K562 (cell line): ENCODE data around the gene VGF. TPM values are rescaled to one million over a fixed set of nuclear protein-coding genes. Genes with fewer than 3 reads are reported as not detected.

ENCODE experiments used
- EZH2 ChIP-seq: IDR thresholded peaks from 2 replicates; pipeline ENCODE4 v1.6.1; 2012; ENCODE audit warnings: low read depth, mild to moderate bottlenecking, inconsistent platforms, low read length, borderline replicate concordance
- HNRNPUL1 ChIP-seq: fragments of 200-400 bp; formaldehyde crosslinking; IDR thresholded peaks from 2 replicates; pipeline ENCODE4 v1.6.1; 2017; ENCODE audit warnings: low read length
- KDM4B ChIP-seq, 2 experiments: fragments of 450-650 bp in 1 of 2; sonication (generic) in 1 of 2; IDR thresholded peaks; 2 replicates each; pipeline ENCODE4 v1.6.1; 2016 to 2017; ENCODE audit warnings: borderline replicate concordance in 2 of 2, antibody characterized with exemption in 1 of 2, low read depth in 1 of 2, mild to moderate bottlenecking in 1 of 2
- SMARCA4 ChIP-seq: fragments of 450-650 bp; IDR thresholded peaks from 2 replicates; pipeline ENCODE4 v1.6.1; 2016
- TEAD4 ChIP-seq, 2 experiments: sonication (generic) in 1 of 2; formaldehyde crosslinking in 1 of 2; IDR thresholded peaks; 2 replicates each; pipeline versions ENCODE4 v1.6.1 to v1.8.0; 2012 to 2022; ENCODE audit warnings: borderline replicate concordance in 1 of 2, inconsistent platforms in 1 of 2, low read length in 1 of 2, mild to moderate bottlenecking in 1 of 2, missing genetic modification reagents in 1 of 2
- polyA plus RNA-seq, 8 experiments: library from polyadenylated mRNA; depleted of rRNA in 4 of 8; stranded (reverse) in 5 of 8; unstranded in 3 of 8; fragments of >200 nt; fragmentation: Nextera tagmentation in 2 of 8; fragmentation: Illumina TruSeq in 1 of 8; extraction: Ambion mirVana in 2 of 8; extraction: Trizol in 1 of 8; gene quantifications; 2 replicates each; pipeline versions ENCODE4 v1.2.1 to v1.2.3, GENCODE V29; 2011 to 2014; ENCODE audit warnings: inconsistent platforms in 1 of 8, missing spikeins in 1 of 8
- total RNA-seq, 7 experiments: library from RNA; depleted of rRNA in 6 of 7; stranded (reverse); fragments of >200 nt in 6 of 7; fragmentation: Illumina TruSeq in 2 of 7; extraction: Trizol in 2 of 7; gene quantifications; 2 replicates each; pipeline versions ENCODE4 v1.2.1 to v1.2.3, GENCODE V29; 2011 to 2021; ENCODE audit warnings: low replicate concordance in 1 of 7
- TF ChIP-seq, protein P1 (sequence below): fragments of 200-600 bp; sonication (generic); IDR thresholded peaks from one replicate; pipeline ENCODE4 v1.6.1; 2012; ENCODE audit warnings: mild to moderate bottlenecking, low read depth, low read length, inconsistent platforms
- TF ChIP-seq, protein P2 (sequence below): sonication (generic); formaldehyde crosslinking; IDR thresholded peaks from 2 replicates; pipeline ENCODE4 v1.8.0; 2023; ENCODE audit warnings: mild to moderate bottlenecking, missing genetic modification reagents
- TF ChIP-seq, protein P3 (sequence below): fragments of 250-450 bp; sonication (Bioruptor Pico); IDR thresholded peaks from 2 replicates; pipeline ENCODE4 v1.5.0; 2020; ENCODE audit warnings: mild to moderate bottlenecking, borderline replicate concordance

Gene VGF
- total and polyA plus RNA-seq, 9 of the 15 experiments (the other 6 are each of a cell fraction or from before 2014, with no cell fraction given) = 0.03 to 5.7 (median 0.34) TPM

DNA sequence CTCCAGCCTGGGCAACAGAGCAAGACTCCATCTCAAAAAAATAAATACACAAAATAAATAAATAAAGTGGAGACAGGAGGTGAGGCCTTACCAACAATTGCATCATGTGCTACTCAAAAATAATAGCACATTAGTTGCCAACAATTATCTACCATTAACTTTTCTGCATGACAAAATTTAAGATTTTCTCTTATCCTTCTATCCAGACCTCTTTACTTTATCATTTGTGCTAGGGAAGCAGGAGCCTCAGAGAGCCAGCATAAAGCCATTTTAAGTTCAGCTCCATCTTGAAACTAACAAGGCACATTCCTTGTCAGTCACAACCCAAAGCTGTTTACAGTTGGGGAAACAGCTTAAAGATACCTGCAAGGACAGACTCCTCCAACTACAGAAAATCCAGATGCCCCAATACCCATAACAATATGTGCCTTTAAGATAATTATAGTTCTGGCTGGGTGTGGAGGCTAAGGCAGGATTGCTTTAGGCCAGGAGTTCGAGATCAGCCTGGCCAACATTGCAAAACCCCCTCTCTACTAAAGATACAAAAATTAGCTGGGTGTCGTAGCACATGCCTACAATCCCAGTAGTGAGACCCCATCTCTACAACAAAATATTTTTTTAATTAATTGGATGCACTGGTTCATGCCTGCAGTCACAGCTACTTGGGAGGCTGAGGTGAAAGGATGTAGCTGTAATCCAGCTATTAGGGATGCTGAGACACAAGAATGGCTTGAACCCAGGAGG lies 13.3 kb downstream of the VGF start (continued):
- TF ChIP-seq EZH2 (no peak), TEAD4 (IDR thresholded peaks at IDR 0.05; ENCODE audit: low read length) (no peak), TEAD4 (CRISPR knock-in tag; IDR thresholded peaks at IDR 0.05; ENCODE audit: borderline replicate concordance) (no peak), SMARCA4 (no peak), HNRNPUL1 (no peak), KDM4B (IDR thresholded peaks at IDR 0.05; ENCODE audit: borderline replicate concordance in 2 of 2, low read depth in 1 of 2) (no peak)
- TF ChIP-seq, protein P1, sequence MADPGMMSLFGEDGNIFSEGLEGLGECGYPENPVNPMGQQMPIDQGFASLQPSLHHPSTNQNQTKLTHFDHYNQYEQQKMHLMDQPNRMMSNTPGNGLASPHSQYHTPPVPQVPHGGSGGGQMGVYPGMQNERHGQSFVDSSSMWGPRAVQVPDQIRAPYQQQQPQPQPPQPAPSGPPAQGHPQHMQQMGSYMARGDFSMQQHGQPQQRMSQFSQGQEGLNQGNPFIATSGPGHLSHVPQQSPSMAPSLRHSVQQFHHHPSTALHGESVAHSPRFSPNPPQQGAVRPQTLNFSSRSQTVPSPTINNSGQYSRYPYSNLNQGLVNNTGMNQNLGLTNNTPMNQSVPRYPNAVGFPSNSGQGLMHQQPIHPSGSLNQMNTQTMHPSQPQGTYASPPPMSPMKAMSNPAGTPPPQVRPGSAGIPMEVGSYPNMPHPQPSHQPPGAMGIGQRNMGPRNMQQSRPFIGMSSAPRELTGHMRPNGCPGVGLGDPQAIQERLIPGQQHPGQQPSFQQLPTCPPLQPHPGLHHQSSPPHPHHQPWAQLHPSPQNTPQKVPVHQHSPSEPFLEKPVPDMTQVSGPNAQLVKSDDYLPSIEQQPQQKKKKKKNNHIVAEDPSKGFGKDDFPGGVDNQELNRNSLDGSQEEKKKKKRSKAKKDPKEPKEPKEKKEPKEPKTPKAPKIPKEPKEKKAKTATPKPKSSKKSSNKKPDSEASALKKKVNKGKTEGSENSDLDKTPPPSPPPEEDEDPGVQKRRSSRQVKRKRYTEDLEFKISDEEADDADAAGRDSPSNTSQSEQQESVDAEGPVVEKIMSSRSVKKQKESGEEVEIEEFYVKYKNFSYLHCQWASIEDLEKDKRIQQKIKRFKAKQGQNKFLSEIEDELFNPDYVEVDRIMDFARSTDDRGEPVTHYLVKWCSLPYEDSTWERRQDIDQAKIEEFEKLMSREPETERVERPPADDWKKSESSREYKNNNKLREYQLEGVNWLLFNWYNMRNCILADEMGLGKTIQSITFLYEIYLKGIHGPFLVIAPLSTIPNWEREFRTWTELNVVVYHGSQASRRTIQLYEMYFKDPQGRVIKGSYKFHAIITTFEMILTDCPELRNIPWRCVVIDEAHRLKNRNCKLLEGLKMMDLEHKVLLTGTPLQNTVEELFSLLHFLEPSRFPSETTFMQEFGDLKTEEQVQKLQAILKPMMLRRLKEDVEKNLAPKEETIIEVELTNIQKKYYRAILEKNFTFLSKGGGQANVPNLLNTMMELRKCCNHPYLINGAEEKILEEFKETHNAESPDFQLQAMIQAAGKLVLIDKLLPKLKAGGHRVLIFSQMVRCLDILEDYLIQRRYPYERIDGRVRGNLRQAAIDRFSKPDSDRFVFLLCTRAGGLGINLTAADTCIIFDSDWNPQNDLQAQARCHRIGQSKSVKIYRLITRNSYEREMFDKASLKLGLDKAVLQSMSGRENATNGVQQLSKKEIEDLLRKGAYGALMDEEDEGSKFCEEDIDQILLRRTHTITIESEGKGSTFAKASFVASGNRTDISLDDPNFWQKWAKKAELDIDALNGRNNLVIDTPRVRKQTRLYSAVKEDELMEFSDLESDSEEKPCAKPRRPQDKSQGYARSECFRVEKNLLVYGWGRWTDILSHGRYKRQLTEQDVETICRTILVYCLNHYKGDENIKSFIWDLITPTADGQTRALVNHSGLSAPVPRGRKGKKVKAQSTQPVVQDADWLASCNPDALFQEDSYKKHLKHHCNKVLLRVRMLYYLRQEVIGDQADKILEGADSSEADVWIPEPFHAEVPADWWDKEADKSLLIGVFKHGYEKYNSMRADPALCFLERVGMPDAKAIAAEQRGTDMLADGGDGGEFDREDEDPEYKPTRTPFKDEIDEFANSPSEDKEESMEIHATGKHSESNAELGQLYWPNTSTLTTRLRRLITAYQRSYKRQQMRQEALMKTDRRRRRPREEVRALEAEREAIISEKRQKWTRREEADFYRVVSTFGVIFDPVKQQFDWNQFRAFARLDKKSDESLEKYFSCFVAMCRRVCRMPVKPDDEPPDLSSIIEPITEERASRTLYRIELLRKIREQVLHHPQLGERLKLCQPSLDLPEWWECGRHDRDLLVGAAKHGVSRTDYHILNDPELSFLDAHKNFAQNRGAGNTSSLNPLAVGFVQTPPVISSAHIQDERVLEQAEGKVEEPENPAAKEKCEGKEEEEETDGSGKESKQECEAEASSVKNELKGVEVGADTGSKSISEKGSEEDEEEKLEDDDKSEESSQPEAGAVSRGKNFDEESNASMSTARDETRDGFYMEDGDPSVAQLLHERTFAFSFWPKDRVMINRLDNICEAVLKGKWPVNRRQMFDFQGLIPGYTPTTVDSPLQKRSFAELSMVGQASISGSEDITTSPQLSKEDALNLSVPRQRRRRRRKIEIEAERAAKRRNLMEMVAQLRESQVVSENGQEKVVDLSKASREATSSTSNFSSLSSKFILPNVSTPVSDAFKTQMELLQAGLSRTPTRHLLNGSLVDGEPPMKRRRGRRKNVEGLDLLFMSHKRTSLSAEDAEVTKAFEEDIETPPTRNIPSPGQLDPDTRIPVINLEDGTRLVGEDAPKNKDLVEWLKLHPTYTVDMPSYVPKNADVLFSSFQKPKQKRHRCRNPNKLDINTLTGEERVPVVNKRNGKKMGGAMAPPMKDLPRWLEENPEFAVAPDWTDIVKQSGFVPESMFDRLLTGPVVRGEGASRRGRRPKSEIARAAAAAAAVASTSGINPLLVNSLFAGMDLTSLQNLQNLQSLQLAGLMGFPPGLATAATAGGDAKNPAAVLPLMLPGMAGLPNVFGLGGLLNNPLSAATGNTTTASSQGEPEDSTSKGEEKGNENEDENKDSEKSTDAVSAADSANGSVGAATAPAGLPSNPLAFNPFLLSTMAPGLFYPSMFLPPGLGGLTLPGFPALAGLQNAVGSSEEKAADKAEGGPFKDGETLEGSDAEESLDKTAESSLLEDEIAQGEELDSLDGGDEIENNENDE = no peak
- TF ChIP-seq, protein P2, sequence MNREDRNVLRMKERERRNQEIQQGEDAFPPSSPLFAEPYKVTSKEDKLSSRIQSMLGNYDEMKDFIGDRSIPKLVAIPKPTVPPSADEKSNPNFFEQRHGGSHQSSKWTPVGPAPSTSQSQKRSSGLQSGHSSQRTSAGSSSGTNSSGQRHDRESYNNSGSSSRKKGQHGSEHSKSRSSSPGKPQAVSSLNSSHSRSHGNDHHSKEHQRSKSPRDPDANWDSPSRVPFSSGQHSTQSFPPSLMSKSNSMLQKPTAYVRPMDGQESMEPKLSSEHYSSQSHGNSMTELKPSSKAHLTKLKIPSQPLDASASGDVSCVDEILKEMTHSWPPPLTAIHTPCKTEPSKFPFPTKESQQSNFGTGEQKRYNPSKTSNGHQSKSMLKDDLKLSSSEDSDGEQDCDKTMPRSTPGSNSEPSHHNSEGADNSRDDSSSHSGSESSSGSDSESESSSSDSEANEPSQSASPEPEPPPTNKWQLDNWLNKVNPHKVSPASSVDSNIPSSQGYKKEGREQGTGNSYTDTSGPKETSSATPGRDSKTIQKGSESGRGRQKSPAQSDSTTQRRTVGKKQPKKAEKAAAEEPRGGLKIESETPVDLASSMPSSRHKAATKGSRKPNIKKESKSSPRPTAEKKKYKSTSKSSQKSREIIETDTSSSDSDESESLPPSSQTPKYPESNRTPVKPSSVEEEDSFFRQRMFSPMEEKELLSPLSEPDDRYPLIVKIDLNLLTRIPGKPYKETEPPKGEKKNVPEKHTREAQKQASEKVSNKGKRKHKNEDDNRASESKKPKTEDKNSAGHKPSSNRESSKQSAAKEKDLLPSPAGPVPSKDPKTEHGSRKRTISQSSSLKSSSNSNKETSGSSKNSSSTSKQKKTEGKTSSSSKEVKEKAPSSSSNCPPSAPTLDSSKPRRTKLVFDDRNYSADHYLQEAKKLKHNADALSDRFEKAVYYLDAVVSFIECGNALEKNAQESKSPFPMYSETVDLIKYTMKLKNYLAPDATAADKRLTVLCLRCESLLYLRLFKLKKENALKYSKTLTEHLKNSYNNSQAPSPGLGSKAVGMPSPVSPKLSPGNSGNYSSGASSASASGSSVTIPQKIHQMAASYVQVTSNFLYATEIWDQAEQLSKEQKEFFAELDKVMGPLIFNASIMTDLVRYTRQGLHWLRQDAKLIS (CRISPR knock-in tag) = no peak
- TF ChIP-seq, protein P3, sequence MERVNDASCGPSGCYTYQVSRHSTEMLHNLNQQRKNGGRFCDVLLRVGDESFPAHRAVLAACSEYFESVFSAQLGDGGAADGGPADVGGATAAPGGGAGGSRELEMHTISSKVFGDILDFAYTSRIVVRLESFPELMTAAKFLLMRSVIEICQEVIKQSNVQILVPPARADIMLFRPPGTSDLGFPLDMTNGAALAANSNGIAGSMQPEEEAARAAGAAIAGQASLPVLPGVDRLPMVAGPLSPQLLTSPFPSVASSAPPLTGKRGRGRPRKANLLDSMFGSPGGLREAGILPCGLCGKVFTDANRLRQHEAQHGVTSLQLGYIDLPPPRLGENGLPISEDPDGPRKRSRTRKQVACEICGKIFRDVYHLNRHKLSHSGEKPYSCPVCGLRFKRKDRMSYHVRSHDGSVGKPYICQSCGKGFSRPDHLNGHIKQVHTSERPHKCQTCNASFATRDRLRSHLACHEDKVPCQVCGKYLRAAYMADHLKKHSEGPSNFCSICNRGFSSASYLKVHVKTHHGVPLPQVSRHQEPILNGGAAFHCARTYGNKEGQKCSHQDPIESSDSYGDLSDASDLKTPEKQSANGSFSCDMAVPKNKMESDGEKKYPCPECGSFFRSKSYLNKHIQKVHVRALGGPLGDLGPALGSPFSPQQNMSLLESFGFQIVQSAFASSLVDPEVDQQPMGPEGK (CRISPR knock-in tag) = no peak
